HCT116 (cell line): ENCODE measurements around the gene CDKN2A.

Experiments used
- ATF3 ChIP-seq: IDR thresholded peaks from 2 replicates; pipeline ENCODE4 v1.6.1; 2012
- CTCF ChIP-seq, 3 experiments: fragments of 200-600 bp in 1 of 3; sonication (generic) in 1 of 3; IDR thresholded peaks in 2 of 3; conservative IDR thresholded peaks in 1 of 3; 2 replicates each; pipeline ENCODE4 v1.5.1; 2012 to 2017; ENCODE audit warnings: low read depth in 2 of 3, low read length in 2 of 3, antibody characterized with exemption in 1 of 3, borderline replicate concordance in 1 of 3, control low read depth in 1 of 3, mild to moderate bottlenecking in 1 of 3, mixed read lengths in 1 of 3, mixed run types in 1 of 3, moderate library complexity in 1 of 3; ENCODE audit not compliant: insufficient read depth in 1 of 3
- EZH2 ChIP-seq: fragments of 200-600 bp; sonication (generic); IDR thresholded peaks from 2 replicates; pipeline ENCODE4 v1.6.1; 2017; ENCODE audit warnings: antibody characterized with exemption, mixed run types
- FOSL1 ChIP-seq: IDR thresholded peaks from 2 replicates; pipeline ENCODE4 v1.6.1; 2012; ENCODE audit warnings: low read depth
- POLR2A ChIP-seq: IDR thresholded peaks from 2 replicates; pipeline ENCODE4 v1.7.0; 2011; ENCODE audit warnings: borderline replicate concordance; ENCODE audit not compliant: insufficient read depth, insufficient read length; ENCODE audit errors: extremely low read depth
- POLR2AphosphoS5 ChIP-seq: IDR thresholded peaks from 2 replicates; pipeline ENCODE4 v1.6.1; 2011; ENCODE audit warnings: mild to moderate bottlenecking, low read depth, low read length, moderate library complexity
- RAD21 ChIP-seq: IDR thresholded peaks from 2 replicates; pipeline ENCODE4 v1.6.1; 2012; ENCODE audit warnings: low read depth, mild to moderate bottlenecking
- SIN3A ChIP-seq: IDR thresholded peaks from 2 replicates; pipeline ENCODE4 v1.6.1; 2012; ENCODE audit warnings: low read depth
- SP1 ChIP-seq: IDR thresholded peaks from 2 replicates; pipeline ENCODE4 v1.6.1; 2012; ENCODE audit warnings: low read depth
- TCF7L2 ChIP-seq: IDR thresholded peaks from 2 replicates; pipeline ENCODE4 v1.7.0; 2011; ENCODE audit warnings: borderline replicate concordance, inconsistent platforms; ENCODE audit not compliant: insufficient read depth, insufficient read length; ENCODE audit errors: extremely low read depth
- ZFX ChIP-seq: fragments of 450-650 bp; IDR thresholded peaks from 2 replicates; pipeline ENCODE4 v1.6.1; 2017
- ZNF274 ChIP-seq: fragments of 200-500 bp; sonication (Bioruptor generic); IDR thresholded peaks from 2 replicates; pipeline ENCODE4 v1.6.1; 2014; ENCODE audit warnings: mild to moderate bottlenecking, low read depth, low read length, inconsistent platforms

GRCh38 chr9:21998026-21998425 lies 3.8 kb upstream of the CDKN2A start:
- TF ChIP-seq POLR2A: no peak
- no peak for TF ChIP-seq CTCF (IDR thresholded peaks at IDR 0.05 in 2 of 3, conservative IDR thresholded peaks at IDR 0.05 in 1 of 3; ENCODE audit: borderline replicate concordance in 1 of 3, insufficient read depth in 1 of 3, low read depth in 2 of 3, low read length in 2 of 3)
- TF ChIP-seq POLR2AphosphoS5: no peak
- no peak for TF ChIP-seq ZNF274
- TF ChIP-seq ATF3: no peak
- TF ChIP-seq TCF7L2: no peak
- TF ChIP-seq FOSL1: no peak
- no peak for TF ChIP-seq RAD21
- no peak for TF ChIP-seq ZFX
- TF ChIP-seq SP1: no peak
- no peak for TF ChIP-seq EZH2
- TF ChIP-seq SIN3A: no peak
